H9 (cell line): ENCODE data around the gene PKP3. TPM values are rescaled to one million over a fixed set of nuclear protein-coding genes. Genes with fewer than 3 reads are reported as not detected.

Experiments used
- DNase-seq: peaks from one replicate; pipeline ENCODE4 v3.0.0-alpha.2; 2017
- H2AFZ ChIP-seq: one replicate; pipeline ENCODE4 v1.6.1; 2013; ENCODE audit warnings: mild to moderate bottlenecking, low read length, control low read depth, moderate library complexity
- H2AK5ac ChIP-seq: 2 replicates; pipeline ENCODE4 v1.6.1; 2013; ENCODE audit warnings: low read length, control low read depth, mixed read lengths; ENCODE audit not compliant: insufficient read length
- H2BK120ac ChIP-seq: one replicate; pipeline ENCODE4 v1.6.1; 2013; ENCODE audit warnings: low read depth, mild to moderate bottlenecking, low read length, control low read depth, inconsistent platforms; ENCODE audit not compliant: poor library complexity, severe bottlenecking
- H2BK12ac ChIP-seq: 2 replicates; pipeline ENCODE4 v1.6.1; 2013; ENCODE audit warnings: low read length, control low read depth, mixed read lengths, low read depth; ENCODE audit not compliant: insufficient read length
- H2BK15ac ChIP-seq: 2 replicates; pipeline ENCODE4 v1.6.1; 2013; ENCODE audit warnings: low read depth, low read length, control low read depth
- H2BK20ac ChIP-seq: one replicate; pipeline ENCODE4 v1.6.1; 2013; ENCODE audit warnings: low read depth, mild to moderate bottlenecking, low read length, control low read depth, inconsistent platforms; ENCODE audit not compliant: poor library complexity, severe bottlenecking
- H2BK5ac ChIP-seq: 2 replicates; pipeline ENCODE4 v1.6.1; 2013; ENCODE audit warnings: low read length, control low read depth, mixed read lengths; ENCODE audit not compliant: insufficient read length
- H3K14ac ChIP-seq: 2 replicates; pipeline ENCODE4 v1.6.1; 2013; ENCODE audit warnings: low read length, control low read depth; ENCODE audit not compliant: insufficient read depth
- H3K18ac ChIP-seq: 2 replicates; pipeline ENCODE4 v1.6.1; 2013; ENCODE audit warnings: low read depth, mild to moderate bottlenecking, mixed read lengths, low read length, control low read depth; ENCODE audit not compliant: insufficient read length
- H3K23ac ChIP-seq: 2 replicates; pipeline ENCODE4 v1.6.1; 2013; ENCODE audit warnings: low read length, control low read depth, mixed read lengths, low read depth; ENCODE audit not compliant: insufficient read length
- H3K23me2 ChIP-seq: 2 replicates; pipeline ENCODE4 v1.6.1; 2013; ENCODE audit warnings: low read depth, mild to moderate bottlenecking, mixed read lengths, low read length, control low read depth; ENCODE audit not compliant: insufficient read length, poor library complexity, severe bottlenecking
- H3K27ac ChIP-seq: 2 replicates; pipeline ENCODE4 v1.5.1; 2013; ENCODE audit warnings: low read length, control low read depth, mixed read lengths, low read depth; ENCODE audit not compliant: insufficient read length
- H3K27me3 ChIP-seq: 2 replicates; pipeline ENCODE4 v1.6.1; 2013; ENCODE audit warnings: low read length, control low read depth, inconsistent platforms; ENCODE audit not compliant: insufficient read depth
- H3K4ac ChIP-seq: 2 replicates; pipeline ENCODE4 v1.6.1; 2013; ENCODE audit warnings: low read depth, mild to moderate bottlenecking, control low read depth, inconsistent platforms, low read length, moderate library complexity
- H3K4me1 ChIP-seq: 2 replicates; pipeline ENCODE4 v1.6.1; 2013; ENCODE audit warnings: low read length, control low read depth, inconsistent platforms; ENCODE audit not compliant: insufficient read depth
- H3K4me2 ChIP-seq: 2 replicates; pipeline ENCODE4 v1.6.1; 2013; ENCODE audit warnings: low read length, control low read depth, mixed read lengths; ENCODE audit not compliant: insufficient read length, insufficient read depth
- H3K56ac ChIP-seq: 2 replicates; pipeline ENCODE4 v1.6.1; 2013; ENCODE audit warnings: low read depth, mild to moderate bottlenecking, mixed read lengths, low read length, control low read depth; ENCODE audit not compliant: insufficient read length
- H3K79me1 ChIP-seq: 2 replicates; pipeline ENCODE4 v1.6.1; 2013; ENCODE audit warnings: low read depth, mild to moderate bottlenecking, moderate library complexity, low read length, control low read depth, inconsistent platforms; ENCODE audit not compliant: insufficient read depth, poor library complexity, severe bottlenecking
- H3K79me2 ChIP-seq: 2 replicates; pipeline ENCODE4 v1.6.1; 2013; ENCODE audit warnings: low read length, control low read depth, inconsistent platforms; ENCODE audit not compliant: insufficient read depth
- H3K9ac ChIP-seq: 2 replicates; pipeline ENCODE4 v1.6.1; 2013; ENCODE audit warnings: low read length, control low read depth, mixed read lengths; ENCODE audit not compliant: insufficient read length; ENCODE audit errors: extremely low read depth
- H3K9me3 ChIP-seq: one replicate; pipeline ENCODE4 v1.6.1; 2013; ENCODE audit warnings: low read depth, low read length, inconsistent platforms; ENCODE audit not compliant: control insufficient read depth
- H3T11ph ChIP-seq: one replicate; pipeline ENCODE4 v1.6.1; 2013; ENCODE audit warnings: mild to moderate bottlenecking, low read length, control low read depth, inconsistent platforms
- H4K20me1 ChIP-seq: one replicate; pipeline ENCODE4 v1.6.1; 2013; ENCODE audit not compliant: control insufficient read depth, insufficient read length, insufficient read depth
- H4K5ac ChIP-seq: 2 replicates; pipeline ENCODE4 v1.6.1; 2013; ENCODE audit warnings: low read depth, mild to moderate bottlenecking, mixed read lengths, low read length, control low read depth; ENCODE audit not compliant: insufficient read length
- H4K8ac ChIP-seq: replicated peaks from 2 replicates; pipeline ENCODE4 v1.6.1; 2013; ENCODE audit warnings: low read length, control low read depth, mixed read lengths, low read depth; ENCODE audit not compliant: insufficient read length
- H4K91ac ChIP-seq: 2 replicates; pipeline ENCODE4 v1.6.1; 2013; ENCODE audit warnings: low read depth, mild to moderate bottlenecking, moderate library complexity, mixed read lengths, low read length, control low read depth; ENCODE audit not compliant: insufficient read length
- H3K27ac Mint-ChIP-seq, 3 experiments: 2 replicates in 2 of 3; 3 replicates in 1 of 3; pipeline ENCODE4 v1.8.0; 2020 to 2021; ENCODE audit warnings: mixed read lengths in 3 of 3, mild to moderate bottlenecking in 1 of 3, moderate library complexity in 1 of 3
- H3K27me3 Mint-ChIP-seq: 2 replicates; pipeline ENCODE4 v1.8.0; 2021; ENCODE audit warnings: low read depth, mild to moderate bottlenecking, moderate library complexity, mixed read lengths
- H3K36me3 Mint-ChIP-seq, 3 experiments: 2 replicates in 2 of 3; 3 replicates in 1 of 3; pipeline ENCODE4 v1.8.0; 2020 to 2021; ENCODE audit warnings: low read depth in 3 of 3, mixed read lengths in 3 of 3; ENCODE audit not compliant: insufficient read depth in 1 of 3
- H3K4me1 Mint-ChIP-seq, 2 experiments: 2 replicates each; pipeline ENCODE4 v1.8.0; 2020; ENCODE audit warnings: mixed read lengths in 2 of 2
- H3K4me3 Mint-ChIP-seq, 2 experiments: 2 replicates in 1 of 2; 3 replicates in 1 of 2; pipeline ENCODE4 v1.8.0; 2020 to 2021; ENCODE audit warnings: mild to moderate bottlenecking in 2 of 2, mixed read lengths in 2 of 2, moderate library complexity in 1 of 2
- H3K9me3 Mint-ChIP-seq, 2 experiments: 2 replicates in 1 of 2; 3 replicates in 1 of 2; pipeline ENCODE4 v1.8.0; 2020; ENCODE audit warnings: mild to moderate bottlenecking in 2 of 2, mixed read lengths in 2 of 2, moderate library complexity in 1 of 2
- CTCF ChIP-seq: fragments of 200-600 bp; sonication (generic); conservative IDR thresholded peaks from 3 replicates; pipeline ENCODE4 v1.8.0; 2021; ENCODE audit warnings: antibody characterized with exemption, mild to moderate bottlenecking
- WGBS: extraction: QIAGEN DNeasy Blood & Tissue Kit; methylation state at CpG from one replicate; pipeline ENCODE4 v1.1.7; 2013; ENCODE audit warnings: missing lambda C conversion rate, low lambda C conversion rate, mixed read lengths; ENCODE audit not compliant: insufficient read length; ENCODE audit errors: extremely low coverage; 5-methylcytosine and 5-hydroxymethylcytosine counted together
- total RNA-seq: library from RNA; stranded (reverse); gene quantifications from 2 replicates; pipeline ENCODE4 v1.2.1, GENCODE V29; 2021

PKP3 gene
- total RNA-seq, 1 experiment from 2014 or later = 41.7 TPM

GRCh38 chr11:377883-378500 lies 16.0 kb upstream of the PKP3 start:
- no peak overlapping the region for H3K27ac ChIP-seq
- no peak for DNase-seq
- H4K91ac ChIP-seq = no peak overlapping the region
- H3K4me3 Mint-ChIP-seq = peak overlapping the region in 1 of 2 experiments; percentile 39; a peak in 3 of 5 replicates
- H4K20me1 ChIP-seq = no peaks in the 10 kb centered on the region
- no peak overlapping the region for H2BK12ac ChIP-seq
- no peak overlapping the region for H2AK5ac ChIP-seq
- no peak overlapping the region for H3T11ph ChIP-seq
- H3K4me2 ChIP-seq = no peak overlapping the region
- no peak overlapping the region for H3K14ac ChIP-seq
- no peak overlapping the region for H2BK20ac ChIP-seq
- H2BK5ac ChIP-seq = no peak overlapping the region
- no peak overlapping the region for H3K56ac ChIP-seq
- H3K36me3 Mint-ChIP-seq = peaks cover 33 to 56% (median 46%) of the 10 kb centered on the region in 3 experiments
- H2BK15ac ChIP-seq = no peak overlapping the region
- no peaks in the 10 kb centered on the region for H3K27me3 Mint-ChIP-seq
- H4K8ac ChIP-seq = no peak overlapping the region
- H3K9me3 Mint-ChIP-seq = no peaks in the 10 kb centered on the region; a peak in 2 of 5 replicates
- no peak overlapping the region for H3K18ac ChIP-seq
- peak overlapping the region; percentile 9 to 51 (median 23); a peak in 5 of 7 replicates for H3K27ac Mint-ChIP-seq
- H3K4me1 Mint-ChIP-seq = peaks cover 0 to 3% of the 10 kb centered on the region in 2 experiments; a peak in 1 of 4 replicates
- no peaks in the 10 kb centered on the region for H3K4me1 ChIP-seq
- H2BK120ac ChIP-seq = no peak overlapping the region
- H3K23ac ChIP-seq = no peak overlapping the region
- TF ChIP-seq CTCF = no peak
- WGBS = no CpG with 5 or more reads among the region's 11 CpGs
- no peak overlapping the region for H3K4ac ChIP-seq
- no peak overlapping the region for H2AFZ ChIP-seq
- H3K79me2 ChIP-seq = no peaks in the 10 kb centered on the region
- H3K9ac ChIP-seq = no peak overlapping the region
- H3K23me2 ChIP-seq = no peaks in the 10 kb centered on the region
- no peaks in the 10 kb centered on the region for H3K79me1 ChIP-seq
- no peaks in the 10 kb centered on the region for H3K27me3 ChIP-seq
- H3K9me3 ChIP-seq = no peaks in the 10 kb centered on the region
- no peak overlapping the region for H4K5ac ChIP-seq
